HT-29 (cell line): ENCODE measurements around the gene ARGFX. TPM values are rescaled to one million over a fixed set of nuclear protein-coding genes. Genes with fewer than 3 reads are reported as not detected.
"Not testable (repeated sequence)": the region's sequence is repeated elsewhere in the genome, so short reads cannot be mapped to it uniquely, and the experiment has no call there.

Source experiments
- DNase-seq: peaks from one replicate; pipeline ENCODE4 v3.0.0-alpha.2; 2015; ENCODE audit warnings: low spot score
- total RNA-seq: library from RNA; depleted of rRNA; stranded (reverse); fragments of >200 nt; shearing (Covaris generic); gene quantifications from 2 replicates; pipeline ENCODE4 v1.2.3, GENCODE V29; 2014; rRNA removed

Gene ARGFX
- not detected in 2 replicates for total RNA-seq

DNA sequence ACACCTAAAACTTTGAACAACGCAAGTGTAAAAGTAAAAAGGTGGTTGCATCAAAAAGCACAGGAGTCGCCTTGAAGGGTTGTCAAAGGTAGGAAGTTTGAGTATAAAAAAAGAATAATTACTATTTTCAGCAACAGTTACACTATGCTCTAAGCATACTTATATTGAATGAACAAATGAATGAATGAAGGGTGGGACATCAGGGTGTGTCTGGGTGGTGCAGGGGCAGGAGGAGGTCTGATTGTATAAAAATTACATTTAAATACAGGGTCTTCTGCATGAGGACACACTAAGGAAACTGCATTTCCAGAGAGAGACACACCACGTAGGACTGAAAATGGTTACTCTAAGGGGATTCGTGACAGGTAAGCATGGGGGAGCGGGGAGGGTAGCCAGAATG, at the start of gene ARGFX:
Gene ARGFX (plus strand): TSS at position 301 of the 400 bp plus-strand sequence. CDS start 2,765 bp downstream, outside the sequence.
- no peak for DNase-seq

DNA sequence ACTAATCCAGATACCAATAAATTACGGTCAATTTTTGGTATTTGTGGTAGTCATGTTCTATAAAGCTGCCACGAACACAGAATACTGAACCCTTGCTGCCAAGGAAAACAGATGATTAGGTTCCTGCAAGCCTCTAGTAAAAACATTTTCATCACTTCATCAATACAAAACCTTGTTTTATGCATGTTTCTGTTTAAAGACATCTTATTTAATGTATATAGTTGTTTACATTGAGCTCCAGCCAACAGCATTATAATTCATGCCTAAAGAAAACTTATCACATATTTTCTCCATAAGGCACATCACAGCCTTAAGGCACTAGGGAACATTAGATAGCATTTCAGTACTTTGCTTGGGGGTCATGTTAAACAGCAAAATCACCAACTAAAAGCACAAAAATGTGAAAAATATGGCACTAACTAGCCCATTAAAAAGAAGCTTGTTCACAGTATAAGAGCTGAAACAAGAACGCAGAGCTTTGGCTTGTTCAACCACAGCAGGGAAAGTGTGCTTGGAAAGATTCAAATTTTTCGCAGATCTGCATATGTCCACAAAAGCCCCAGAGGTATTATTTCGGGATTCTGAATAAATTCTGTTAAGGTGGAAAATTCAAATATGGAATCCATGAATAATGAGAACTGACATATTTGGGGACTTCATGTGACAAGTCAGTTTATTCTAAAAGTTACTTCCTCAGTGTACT, 49.6 kb upstream of the ARGFX start:
- no peak for DNase-seq

DNA sequence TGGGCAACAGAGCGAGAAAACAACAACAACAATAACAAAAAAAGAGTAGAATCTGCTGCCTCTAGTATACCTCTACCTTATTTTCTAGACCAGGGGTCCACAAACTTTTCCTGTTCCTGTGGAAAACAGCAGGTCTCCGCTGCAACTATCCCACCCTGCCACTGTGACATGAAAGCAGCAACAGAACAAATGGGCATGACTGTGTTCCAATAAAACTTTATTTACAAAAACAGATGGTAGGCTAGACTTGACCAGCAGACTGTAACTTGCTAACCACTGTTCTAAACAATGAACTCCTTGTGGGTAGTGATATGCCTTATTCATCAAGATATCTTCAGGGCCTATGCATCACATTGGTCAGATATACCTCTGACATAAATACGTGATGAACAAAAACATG, 47.2 kb upstream of the ARGFX start:
- DNase-seq, result no peak

DNA sequence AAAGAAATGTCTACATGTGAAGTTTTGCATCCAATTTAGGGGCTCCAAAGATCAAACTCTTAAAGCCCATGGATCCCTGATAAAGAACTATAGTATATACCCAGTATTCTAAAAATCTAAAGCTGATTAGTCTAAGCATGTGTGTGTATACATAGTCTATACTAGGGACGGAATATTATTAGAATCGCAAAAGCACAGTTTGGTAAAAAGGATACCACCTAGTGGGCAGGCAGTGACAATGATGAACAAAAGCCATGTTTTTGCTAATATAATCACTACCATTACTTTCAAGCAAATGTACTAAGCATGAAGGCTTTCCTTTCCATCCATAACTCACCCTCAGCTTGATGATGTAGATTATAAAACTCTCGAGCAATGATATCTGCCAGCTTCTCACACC, 38.4 kb upstream of the ARGFX start:
- DNase-seq, result peak; percentile 45

DNA sequence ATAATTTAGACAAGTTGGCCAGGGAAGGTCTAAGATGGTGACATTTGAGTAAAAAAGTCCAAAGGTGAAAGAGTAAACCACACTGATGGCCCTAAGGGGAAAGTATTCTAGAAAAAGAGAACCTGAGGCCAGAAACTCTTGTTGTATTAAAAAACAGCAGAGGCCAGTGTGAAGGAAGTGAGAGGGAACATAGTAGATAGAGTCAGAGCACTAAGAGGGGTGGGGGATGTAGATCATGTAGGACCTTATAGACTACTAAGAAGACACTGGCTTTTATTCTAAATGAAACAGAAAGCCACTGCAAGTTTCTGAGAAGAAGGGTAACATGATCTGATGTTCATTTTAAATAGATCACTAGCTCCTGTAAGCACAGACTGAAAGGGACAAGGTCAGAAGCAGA, 36.5 kb upstream of the ARGFX start:
- DNase-seq, result no peak

DNA sequence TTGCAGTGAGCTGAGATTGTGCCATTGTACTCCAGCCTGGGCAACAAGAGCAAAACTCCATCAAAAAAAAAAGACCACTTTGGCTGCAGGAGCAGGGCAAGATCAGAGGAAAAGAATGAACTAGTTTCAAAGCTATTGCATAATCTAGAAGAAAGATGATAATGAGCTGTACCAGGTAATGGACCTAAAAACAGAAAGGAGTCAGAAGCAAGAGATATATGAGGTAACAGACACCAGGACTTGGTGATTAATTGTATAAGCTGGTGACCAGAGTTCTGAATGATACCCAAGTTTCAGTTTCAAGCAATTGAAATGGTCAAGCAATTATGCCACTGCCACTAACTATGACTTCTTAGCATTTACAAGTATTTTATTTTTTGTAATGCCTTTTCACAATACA, 24.8 kb upstream of the ARGFX start:
- no peak for DNase-seq

DNA sequence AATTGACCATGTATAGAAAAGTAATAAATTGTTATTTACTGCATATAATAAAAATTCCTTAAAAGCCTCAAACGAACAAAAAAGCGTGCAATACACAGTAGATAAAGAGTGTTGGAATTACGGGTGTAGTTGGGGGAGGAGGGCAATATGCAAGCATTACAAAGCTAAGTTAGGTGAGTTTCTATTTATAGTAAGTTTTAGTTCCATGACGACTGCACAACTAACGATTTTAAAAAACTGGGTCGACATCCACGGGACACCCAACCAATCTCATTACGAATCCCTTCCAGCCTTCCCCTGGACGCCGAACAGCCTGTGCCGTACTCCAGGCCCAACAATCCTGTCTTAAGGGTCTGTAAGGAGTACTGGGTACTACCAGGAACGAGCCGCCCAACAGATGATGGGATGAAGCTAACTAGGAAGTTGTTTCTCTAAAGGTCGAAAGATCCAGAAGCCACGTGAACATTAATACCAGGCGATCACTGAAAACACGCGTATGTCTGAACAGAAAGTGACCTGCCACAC, 22.6 kb upstream of the ARGFX start:
- DNase-seq, result peak; percentile 63

DNA sequence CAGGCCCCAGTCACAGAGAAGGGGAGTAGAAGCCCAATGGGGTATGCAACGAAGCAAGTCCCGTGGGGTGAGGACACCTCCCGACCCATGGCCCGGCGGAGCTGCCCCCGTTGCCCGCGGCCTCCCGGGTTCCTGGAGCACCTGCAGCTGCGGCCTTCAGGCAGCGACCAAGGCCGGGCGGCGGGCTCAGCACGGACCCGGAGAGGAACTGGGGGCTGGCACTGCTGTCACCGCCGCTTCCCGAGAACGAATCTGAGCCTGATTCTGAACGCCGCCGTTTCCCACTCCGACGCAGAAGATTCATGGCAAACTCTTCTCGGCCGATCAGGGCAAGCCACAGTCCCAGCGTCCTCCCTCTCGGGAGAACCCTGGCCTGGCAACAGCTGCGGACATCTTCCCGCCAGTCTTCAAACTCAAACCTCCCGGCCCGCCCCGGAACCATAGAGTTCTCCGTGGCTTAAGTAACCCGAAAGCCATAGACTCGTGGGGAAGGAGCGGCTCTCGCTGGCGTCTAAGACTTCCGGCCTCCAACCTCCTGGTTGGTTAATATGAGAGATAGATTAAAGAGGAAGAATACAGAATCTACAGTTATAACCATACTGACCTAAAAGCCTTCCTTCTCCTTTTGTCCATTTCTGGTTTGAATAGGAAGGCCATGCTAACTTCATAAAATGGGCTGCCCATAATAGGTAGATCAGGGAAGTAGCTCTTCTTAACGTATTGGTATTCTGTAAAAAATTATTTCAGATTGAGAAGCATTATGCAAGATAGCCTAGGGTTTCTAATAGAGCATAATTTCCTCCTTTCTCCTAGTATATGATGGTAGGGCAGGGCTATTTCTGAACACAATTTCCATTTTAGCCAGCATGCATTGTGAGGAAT, 21.9 kb upstream of the ARGFX start, which contains the start of gene POLQ:
Gene POLQ (minus strand): TSS at position 415 of the 882 bp plus-strand sequence. CDS start 111 bp downstream, at position 304.
- peak; percentile 98 for DNase-seq

DNA sequence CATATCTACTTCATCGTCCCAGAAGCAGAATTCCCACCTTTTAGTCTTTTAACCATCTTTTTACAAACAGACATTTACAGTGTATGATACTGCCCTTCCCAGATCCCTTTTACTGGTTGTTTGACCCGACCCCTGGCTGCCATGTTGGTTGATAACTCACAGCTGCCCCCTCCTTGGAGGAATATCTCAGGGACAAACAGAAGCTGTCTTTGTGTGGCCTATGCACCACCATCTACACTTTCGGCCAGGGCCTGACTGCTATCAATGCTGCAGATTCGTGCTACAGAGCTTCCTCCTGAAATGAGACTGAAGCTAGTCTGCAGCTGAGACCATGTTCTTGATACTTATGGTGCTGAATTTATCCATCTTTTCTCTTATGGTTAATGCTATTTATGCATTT, 15.4 kb upstream of the ARGFX start:
- DNase-seq, result no peak

DNA sequence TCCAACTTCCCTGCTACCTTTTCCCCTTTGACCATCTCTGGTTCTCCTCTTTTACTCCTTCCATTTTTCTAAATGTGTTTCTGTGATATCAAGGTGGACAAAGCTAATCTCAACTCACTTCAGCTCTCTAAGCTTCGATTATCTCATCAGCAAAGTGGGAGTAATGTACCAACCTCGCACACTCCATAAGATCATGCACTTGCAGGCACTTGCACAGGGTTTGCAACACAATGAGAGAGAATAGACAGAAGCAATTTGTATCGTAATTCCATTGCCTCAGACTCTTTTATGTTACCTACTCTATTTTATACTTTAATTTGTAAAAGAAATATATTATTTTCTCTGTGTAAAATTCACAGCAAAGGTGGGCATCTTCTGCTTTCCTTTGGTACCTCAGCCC, 15.0 kb upstream of the ARGFX start:
- no peak for DNase-seq

DNA sequence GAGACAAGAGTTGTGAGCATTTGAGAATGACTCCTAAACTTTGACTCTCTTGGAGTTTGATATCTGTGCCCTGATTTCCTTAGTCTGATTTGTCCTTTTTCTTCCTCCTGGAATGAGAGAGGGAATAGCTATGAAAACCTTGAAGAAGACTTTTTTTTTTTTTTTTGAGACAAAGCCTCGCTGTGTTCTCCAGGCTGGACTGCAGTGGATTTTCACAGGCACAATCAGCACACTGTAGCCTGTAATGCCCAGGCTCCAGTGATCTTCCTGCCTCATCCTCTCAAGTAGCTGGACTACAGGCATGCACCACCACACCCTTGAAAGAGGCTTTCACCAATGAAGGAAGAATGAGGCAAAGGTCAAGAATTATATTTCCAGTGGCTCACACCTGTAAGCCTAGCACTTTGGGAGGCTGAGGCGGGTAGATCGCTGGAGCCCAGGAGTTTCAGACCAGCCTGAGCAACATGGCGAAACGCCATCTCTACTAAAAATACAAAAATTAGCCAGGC, 10.3 kb upstream of the ARGFX start:
- no peak for DNase-seq

DNA sequence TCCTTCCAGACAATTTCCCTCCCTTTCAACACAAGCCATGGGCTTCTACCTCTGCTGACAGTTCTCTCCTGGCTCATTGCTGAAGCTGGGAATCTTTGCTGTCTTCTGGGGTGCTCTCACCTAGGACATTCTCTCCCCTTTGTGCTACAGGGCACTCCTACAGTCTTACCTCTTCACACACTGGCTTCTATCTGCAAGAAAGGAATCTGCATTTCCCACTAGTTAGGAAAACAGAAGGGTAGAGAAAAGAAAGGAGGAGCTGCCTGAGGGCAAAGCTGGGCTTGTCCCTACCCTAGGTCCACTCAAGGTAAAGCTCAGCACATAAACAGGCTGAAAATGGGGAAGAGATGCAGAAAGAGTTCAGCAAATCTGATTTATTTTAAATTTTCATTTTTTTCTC, 5.6 kb upstream of the ARGFX start:
- no peak for DNase-seq

DNA sequence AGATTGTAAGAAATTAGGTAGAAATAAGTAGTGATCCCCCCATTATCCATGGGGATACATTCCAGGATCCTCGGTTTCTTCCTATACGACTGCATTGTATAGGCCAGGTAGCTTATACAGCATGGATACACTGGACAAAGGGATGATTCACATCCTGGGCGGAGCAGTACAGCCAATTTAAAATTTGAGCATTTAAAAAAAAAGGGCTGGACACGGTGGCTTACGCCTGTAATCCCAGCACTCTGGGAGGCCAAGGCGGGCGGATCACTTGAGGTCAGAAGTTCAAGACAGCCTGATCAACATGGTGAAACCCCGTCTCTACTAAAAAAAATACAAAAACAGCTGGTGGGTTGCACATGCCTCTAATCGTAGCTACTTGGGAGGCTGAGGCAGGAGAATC, 976 bp upstream of the ARGFX start:
- DNase-seq, result no peak

DNA sequence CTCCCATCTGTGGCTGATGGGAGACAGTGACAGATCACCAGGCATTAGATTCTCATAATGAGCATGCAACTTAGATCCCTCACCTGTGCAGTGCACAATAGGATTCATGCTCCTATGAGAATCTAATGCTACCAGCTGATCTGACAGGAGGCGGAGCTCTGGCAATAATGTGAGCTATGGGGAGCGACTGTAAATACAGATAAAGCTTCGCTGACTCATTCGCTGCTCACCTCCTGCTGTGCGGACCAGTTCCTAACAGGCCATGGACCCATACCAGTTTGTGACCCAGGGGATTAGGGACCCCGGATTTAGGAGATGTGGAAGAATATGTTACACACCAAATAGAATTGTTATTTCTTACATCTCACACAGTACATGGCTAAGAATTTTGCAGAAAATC, 6.7 kb downstream of the ARGFX start:
- peak; percentile 81 for DNase-seq

DNA sequence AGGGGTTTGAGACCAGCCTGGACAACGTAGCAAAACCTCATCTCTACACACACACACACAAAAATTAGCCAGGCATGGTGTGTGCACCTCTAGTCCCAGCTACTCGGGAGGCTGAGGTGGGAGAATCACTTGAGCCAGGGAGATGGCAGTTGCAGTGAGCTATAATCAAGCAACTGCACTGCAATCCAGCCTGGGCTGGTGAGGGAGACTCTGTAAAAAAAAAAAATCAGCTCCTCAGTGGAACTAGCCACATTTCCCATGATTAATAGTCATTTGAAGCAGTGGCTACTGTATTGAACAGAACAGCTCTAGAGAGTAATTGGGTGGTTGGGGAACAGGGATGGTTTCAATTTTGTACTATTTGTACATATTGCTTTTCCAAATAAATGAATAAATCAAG, 13.9 kb downstream of the ARGFX start:
- DNase-seq, result no peak

DNA sequence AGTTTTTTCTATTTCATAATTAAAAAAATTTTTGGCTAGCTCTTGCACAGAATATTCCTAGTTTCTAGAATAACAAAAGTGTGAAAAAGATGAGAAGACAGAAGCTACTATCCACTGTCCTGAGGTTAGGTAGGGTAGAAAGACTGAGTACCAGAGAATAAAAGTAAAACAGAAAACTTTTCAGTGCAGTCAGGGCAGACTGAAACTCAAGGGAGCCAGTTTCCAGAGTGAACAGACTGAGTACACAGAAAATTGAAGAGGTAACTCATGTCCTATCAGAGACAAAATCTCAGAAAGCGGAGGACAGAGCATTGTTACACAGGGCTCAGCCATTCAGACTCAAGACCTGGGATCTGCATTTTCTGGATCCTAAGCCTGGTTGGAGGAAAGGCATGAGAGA, 16.7 kb downstream of the ARGFX start:
- DNase-seq, result no peak

DNA sequence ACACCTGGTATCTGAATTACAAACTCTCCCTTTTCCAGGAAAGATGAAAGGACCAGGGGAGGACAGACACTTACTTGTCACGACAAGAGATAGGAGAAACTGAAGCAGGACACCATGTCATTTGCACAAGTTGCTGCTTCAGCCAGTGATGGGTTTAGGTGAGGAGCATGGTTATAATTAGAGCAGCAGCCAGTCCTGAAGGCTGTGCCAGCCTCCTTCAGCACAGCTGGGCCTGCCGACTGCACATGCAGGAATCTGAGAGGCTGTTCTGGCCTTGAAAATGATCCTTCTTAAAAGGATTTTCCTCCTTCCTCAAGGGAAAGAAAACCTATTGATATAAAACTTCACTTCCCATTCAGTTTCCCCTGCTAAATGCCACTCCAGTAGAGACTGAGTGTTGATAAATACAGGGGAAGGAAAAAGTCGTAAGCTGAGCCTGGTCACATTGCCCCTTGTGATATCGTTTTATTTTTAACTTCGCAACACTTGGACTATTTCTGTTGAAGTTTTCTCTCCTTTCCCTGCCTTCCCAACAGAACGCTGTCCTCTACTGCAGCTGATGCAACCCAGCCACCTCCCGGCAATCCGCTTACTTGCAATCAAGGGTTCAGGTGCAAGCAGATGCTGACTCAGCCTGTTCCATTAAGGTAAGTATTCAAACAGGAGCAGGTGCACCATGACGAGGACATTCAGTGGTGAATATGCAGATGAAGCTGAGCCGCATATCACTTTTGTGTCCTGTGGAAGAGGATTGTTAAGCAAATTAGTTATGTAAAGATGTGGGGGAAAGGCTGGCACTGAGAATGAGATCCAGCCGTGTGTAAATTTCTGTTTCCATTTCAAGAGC, 25.3 kb downstream of the ARGFX start, which contains the start of gene FBXO40:
Gene FBXO40 (plus strand): TSS at position 524 of the 847 bp plus-strand sequence. CDS start 27,197 bp downstream, outside the sequence.
- DNase-seq, result no peak

DNA sequence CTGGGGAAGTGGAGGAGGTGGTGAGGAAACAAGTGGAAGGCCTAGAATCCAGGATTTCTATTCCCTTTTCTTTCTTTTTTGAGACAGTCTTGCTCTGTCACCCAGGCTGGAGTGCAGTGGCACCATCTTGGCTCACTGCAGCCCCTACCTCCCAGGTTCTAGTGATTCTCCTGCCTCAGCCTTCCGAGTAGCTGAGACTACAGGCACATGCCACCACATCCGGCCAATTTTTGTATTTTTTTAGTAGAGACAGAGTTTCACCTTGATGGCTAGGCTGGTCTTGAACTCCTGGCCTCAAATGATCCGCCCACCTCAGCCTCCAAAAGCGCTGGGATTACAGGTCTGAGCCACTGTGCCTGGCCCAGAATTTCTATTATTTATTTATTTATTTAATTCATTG, 26.1 kb downstream of the ARGFX start:
- not testable (repeated sequence) for DNase-seq

DNA sequence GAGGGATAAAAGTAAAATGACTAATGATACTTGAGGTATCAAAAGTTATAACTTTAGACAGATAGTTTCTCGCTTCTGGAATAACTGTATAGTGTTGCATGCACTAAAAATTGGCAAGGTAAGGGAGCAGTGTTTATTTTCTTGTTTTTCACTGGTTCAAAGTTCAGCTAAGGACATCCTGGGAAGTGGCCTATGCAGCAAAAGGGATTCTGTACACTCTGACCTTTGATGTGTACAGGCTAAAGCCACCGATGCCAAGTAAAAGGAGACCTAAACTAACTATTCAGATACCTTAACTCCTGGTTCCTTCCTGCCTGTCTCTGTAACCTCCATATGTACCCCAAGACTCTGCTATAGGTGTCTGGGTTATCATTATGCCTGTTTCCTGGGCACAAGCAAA, 27.1 kb downstream of the ARGFX start:
- DNase-seq, result no peak

DNA sequence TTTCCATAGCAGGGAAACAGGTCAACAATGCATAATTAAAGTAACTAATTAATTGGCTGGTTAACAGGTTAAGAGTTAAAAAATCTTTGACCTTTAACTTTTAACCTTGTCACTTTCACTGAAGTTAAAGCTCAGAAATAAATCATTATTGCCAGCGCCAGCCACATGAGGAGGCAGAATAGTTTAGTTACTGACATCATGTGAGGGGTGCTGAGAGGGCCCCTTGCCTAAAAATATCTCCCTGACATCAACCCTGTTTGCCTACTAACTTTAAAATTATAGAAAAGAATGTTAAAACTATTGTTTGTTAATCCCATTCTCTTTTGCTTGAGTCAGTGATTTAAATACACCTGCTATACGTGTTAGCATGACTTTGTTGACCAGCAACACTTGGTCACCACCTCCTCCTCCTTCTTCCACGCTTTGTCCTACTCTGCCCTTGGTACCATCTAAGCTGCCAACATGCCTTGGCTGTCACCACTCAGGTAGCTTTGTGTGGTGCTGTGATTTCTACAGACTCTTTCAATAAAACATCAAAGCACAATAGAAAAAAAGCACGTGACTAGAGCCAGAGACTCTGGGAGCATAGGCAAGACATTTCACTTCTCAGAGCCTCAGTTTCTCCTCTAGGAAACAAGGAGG, 28.1 kb downstream of the ARGFX start:
- DNase-seq, result no peak

DNA sequence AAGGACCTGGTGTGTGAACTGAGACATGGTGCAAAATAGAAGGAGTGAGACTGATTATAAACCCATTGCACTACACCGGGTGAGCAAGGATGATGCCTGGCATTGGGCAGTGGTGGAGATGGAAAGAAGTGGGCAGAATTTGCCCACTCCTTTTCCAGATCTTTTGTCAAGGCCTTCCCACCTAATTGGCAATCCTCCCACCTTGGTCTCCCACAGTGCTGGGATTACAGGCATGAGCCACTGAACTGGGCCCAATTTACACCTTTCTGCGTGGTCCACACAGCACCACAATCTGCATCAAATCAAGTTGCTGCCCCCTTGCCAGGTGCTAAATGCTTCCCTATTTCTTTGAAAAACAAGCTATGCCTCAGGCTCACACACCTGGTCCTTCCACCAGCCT, 30.8 kb downstream of the ARGFX start:
- DNase-seq, result no peak
